ENCODE data around the gene NVL. TPM values are rescaled to one million over a fixed set of nuclear protein-coding genes. Genes with fewer than 3 reads are reported as not detected.

The NVL gene
- total and polyA plus RNA-seq, 2 donors from 2014 or later: 16.3 to 24.0 TPM

- H3K27ac ChIP-seq (ENCODE audit: low read depth in 2 of 2, low read length in 2 of 2): no peak overlapping the region
- DNase-seq: no peak
- H3K9me3 ChIP-seq (ENCODE audit: control insufficient read depth in 2 of 3, insufficient read depth in 1 of 3, low read length in 3 of 3): no peaks in the 10 kb centered on the region
- H3K9ac ChIP-seq (ENCODE audit: low read length in 3 of 3): no peak overlapping the region
- no peak for TF ChIP-seq CTCF (IDR thresholded peaks at IDR 0.05; ENCODE audit: borderline replicate concordance, extremely low read depth, insufficient read depth)
- no peaks in the 10 kb centered on the region for H3K4me1 ChIP-seq (ENCODE audit: control insufficient read depth in 2 of 3, insufficient read depth in 2 of 3, low read depth in 1 of 3, low read length in 3 of 3)
- H3K27me3 ChIP-seq (ENCODE audit: control insufficient read depth, insufficient read depth, low read length): no peaks in the 10 kb centered on the region
- peaks cover 0 to 44% (median 32%) of the 10 kb centered on the region in 3 donors for H3K36me3 ChIP-seq (ENCODE audit: control insufficient read depth in 2 of 3, insufficient read depth in 3 of 3, low read length in 3 of 3)
- H3K4me3 ChIP-seq (ENCODE audit: low read length in 3 of 3): no peak overlapping the region
- no peak for FAIRE-seq
- intact Hi-C loops (cut with DNase I): no loop called here
Measured at GRCh38 chr1:224302947-224303346, 27.0 kb downstream of the NVL start.

GRCh38 chr1:224301391-224301790 is 28.6 kb downstream of the NVL start:
- Histone ChIP-seq H3K36me3 (ENCODE audit: control insufficient read depth in 2 of 3, insufficient read depth in 3 of 3, low read length in 3 of 3) (peaks cover 0 to 30% (median 29%) of the 10 kb centered on the region in 3 donors), H3K27me3 (ENCODE audit: control insufficient read depth, insufficient read depth, low read length) (no peaks in the 10 kb centered on the region), H3K4me1 (ENCODE audit: control insufficient read depth in 2 of 3, insufficient read depth in 2 of 3, low read depth in 1 of 3, low read length in 3 of 3) (no peaks in the 10 kb centered on the region), H3K4me3 (ENCODE audit: low read length in 3 of 3) (no peak overlapping the region), H3K9me3 (ENCODE audit: control insufficient read depth in 2 of 3, insufficient read depth in 1 of 3, low read length in 3 of 3) (no peaks in the 10 kb centered on the region), H3K9ac (ENCODE audit: low read length in 3 of 3) (no peak overlapping the region), H3K27ac (ENCODE audit: low read depth in 2 of 2, low read length in 2 of 2) (no peak overlapping the region)
- FAIRE-seq (no peak), DNase-seq (no peak)
- TF ChIP-seq CTCF (IDR thresholded peaks at IDR 0.05; ENCODE audit: borderline replicate concordance, extremely low read depth, insufficient read depth): no peak
- intact Hi-C loops (cut with DNase I): no loop called here

DNA sequence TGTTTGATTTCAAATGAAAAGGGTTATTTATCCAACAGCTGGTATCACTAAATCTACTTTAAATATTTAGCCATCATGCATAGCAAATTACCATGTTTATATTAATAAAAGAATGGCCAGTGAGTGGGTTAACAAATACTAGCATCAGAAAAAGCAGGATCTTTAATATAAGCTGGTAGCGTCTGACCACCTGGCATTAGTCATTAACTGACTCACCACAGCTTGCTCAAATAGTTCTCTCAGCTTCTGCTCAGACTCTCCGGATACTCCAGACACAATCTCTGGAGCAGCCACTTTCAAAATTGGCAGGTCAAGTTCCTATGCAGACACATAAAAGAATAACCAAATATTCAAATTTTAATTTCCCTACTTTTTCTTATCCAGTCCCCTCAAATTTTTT is 29.6 kb downstream of the NVL start:
- Histone ChIP-seq H3K9me3 (ENCODE audit: control insufficient read depth in 2 of 3, insufficient read depth in 1 of 3, low read length in 3 of 3) (no peaks in the 10 kb centered on the region), H3K27ac (ENCODE audit: low read depth in 2 of 2, low read length in 2 of 2) (no peak overlapping the region), H3K4me3 (ENCODE audit: low read length in 3 of 3) (no peak overlapping the region), H3K4me1 (ENCODE audit: control insufficient read depth in 2 of 3, insufficient read depth in 2 of 3, low read depth in 1 of 3, low read length in 3 of 3) (no peaks in the 10 kb centered on the region), H3K36me3 (ENCODE audit: control insufficient read depth in 2 of 3, insufficient read depth in 3 of 3, low read length in 3 of 3) (peaks cover 3 to 36% (median 26%) of the 10 kb centered on the region in 3 donors), H3K9ac (ENCODE audit: low read length in 3 of 3) (no peak overlapping the region), H3K27me3 (ENCODE audit: control insufficient read depth, insufficient read depth, low read length) (no peaks in the 10 kb centered on the region)
- FAIRE-seq: no peak
- no peak for TF ChIP-seq CTCF (IDR thresholded peaks at IDR 0.05; ENCODE audit: borderline replicate concordance, extremely low read depth, insufficient read depth)
- intact Hi-C loops (cut with DNase I): no loop called here
- no peak for DNase-seq
